Mesenchymal stem cell (in vitro differentiated cells and primary cell): ENCODE measurements around the gene TRPV2.

Source experiments
- DNase-seq: peaks from one replicate; pipeline ENCODE4 v3.0.0-alpha.2; 2013
- H2AFZ ChIP-seq: one replicate; pipeline ENCODE4 v1.6.1; 2013; ENCODE audit warnings: low read depth, mild to moderate bottlenecking, control low read depth, inconsistent platforms, low read length, moderate library complexity
- H2AK5ac ChIP-seq: 2 replicates; pipeline ENCODE4 v1.6.1; 2013; ENCODE audit warnings: low read length, moderate library complexity, mild to moderate bottlenecking, inconsistent platforms; ENCODE audit not compliant: severe bottlenecking
- H2BK120ac ChIP-seq: one replicate; pipeline ENCODE4 v1.6.1; 2013; ENCODE audit warnings: low read depth, mild to moderate bottlenecking, inconsistent platforms, low read length, moderate library complexity
- H2BK12ac ChIP-seq, 2 experiments: one replicate each; pipeline ENCODE4 v1.6.1; 2013; ENCODE audit warnings: inconsistent platforms in 2 of 2, low read length in 2 of 2, mild to moderate bottlenecking in 2 of 2, moderate library complexity in 2 of 2, control low read depth in 1 of 2
- H2BK15ac ChIP-seq: one replicate; pipeline ENCODE4 v1.6.1; 2013; ENCODE audit warnings: mild to moderate bottlenecking, low read depth, inconsistent platforms; ENCODE audit not compliant: poor library complexity, severe bottlenecking
- H2BK5ac ChIP-seq: 2 replicates; pipeline ENCODE4 v1.6.1; 2013; ENCODE audit warnings: low read depth, mild to moderate bottlenecking, low read length, control low read depth, inconsistent platforms; ENCODE audit not compliant: poor library complexity, severe bottlenecking
- H3K14ac ChIP-seq, 2 experiments: one replicate each; pipeline ENCODE4 v1.6.1; 2013; ENCODE audit warnings: inconsistent platforms in 2 of 2, low read length in 2 of 2, control low read depth in 1 of 2, mild to moderate bottlenecking in 1 of 2, moderate library complexity in 1 of 2
- H3K18ac ChIP-seq, 2 experiments: one replicate each; pipeline ENCODE4 v1.6.1; 2013; ENCODE audit warnings: inconsistent platforms in 2 of 2, low read length in 2 of 2, control low read depth in 1 of 2, low read depth in 1 of 2, mild to moderate bottlenecking in 1 of 2
- H3K23ac ChIP-seq, 2 experiments: one replicate each; pipeline ENCODE4 v1.6.1; 2013; ENCODE audit warnings: inconsistent platforms in 2 of 2, low read length in 2 of 2, mild to moderate bottlenecking in 2 of 2, moderate library complexity in 2 of 2, control low read depth in 1 of 2
- H3K27ac ChIP-seq: 2 replicates; pipeline ENCODE4 v1.5.1; 2013; ENCODE audit warnings: mild to moderate bottlenecking, moderate library complexity, low read length, control low read depth, inconsistent platforms; ENCODE audit not compliant: poor library complexity, severe bottlenecking
- H3K27me3 ChIP-seq, 2 experiments: 2 replicates each; pipeline versions ENCODE4 v1.6.1 to v1.7.0; 2013; ENCODE audit warnings: low read length in 2 of 2, mild to moderate bottlenecking in 2 of 2, moderate library complexity in 2 of 2, control low read depth in 1 of 2, inconsistent platforms in 1 of 2; ENCODE audit not compliant: control insufficient read depth in 1 of 2, insufficient read depth in 1 of 2
- H3K36me3 ChIP-seq, 2 experiments: 2 replicates each; pipeline versions ENCODE4 v1.6.1 to v1.7.0; 2013; ENCODE audit warnings: low read length in 2 of 2, control low read depth in 1 of 2, inconsistent platforms in 1 of 2, low read depth in 1 of 2, mild to moderate bottlenecking in 1 of 2; ENCODE audit not compliant: insufficient read depth in 2 of 2, control insufficient read depth in 1 of 2
- H3K4ac ChIP-seq, 2 experiments: one replicate each; pipeline ENCODE4 v1.6.1; 2013; ENCODE audit warnings: inconsistent platforms in 2 of 2, low read length in 2 of 2, mild to moderate bottlenecking in 2 of 2, moderate library complexity in 2 of 2, control low read depth in 1 of 2, low read depth in 1 of 2
- H3K4me1 ChIP-seq: 2 replicates; pipeline ENCODE4 v1.6.1; 2013; ENCODE audit warnings: low read depth, low read length, control low read depth; ENCODE audit not compliant: control insufficient read depth, insufficient read depth
- H3K4me2 ChIP-seq: 2 replicates; pipeline ENCODE4 v1.6.1; 2013; ENCODE audit warnings: low read length, mild to moderate bottlenecking, inconsistent platforms; ENCODE audit not compliant: poor library complexity, severe bottlenecking
- H3K4me3 ChIP-seq, 2 experiments: 2 replicates each; pipeline versions ENCODE4 v1.5.1 to v1.7.0; 2013; ENCODE audit warnings: low read length in 2 of 2, mild to moderate bottlenecking in 2 of 2, control low read depth in 1 of 2, low read depth in 1 of 2; ENCODE audit not compliant: insufficient read depth in 1 of 2
- H3K79me1 ChIP-seq: replicated peaks from 2 replicates; pipeline ENCODE4 v1.6.1; 2013; ENCODE audit warnings: mild to moderate bottlenecking, control low read depth, low read length, inconsistent platforms; ENCODE audit not compliant: poor library complexity, severe bottlenecking
- H3K9ac ChIP-seq: 2 replicates; pipeline ENCODE4 v1.7.0; 2013; ENCODE audit warnings: mild to moderate bottlenecking, low read length, moderate library complexity
- H3K9me3 ChIP-seq: 2 replicates; pipeline ENCODE4 v1.7.0; 2013; ENCODE audit warnings: mild to moderate bottlenecking, low read length; ENCODE audit not compliant: control insufficient read depth
- H4K8ac ChIP-seq: one replicate; pipeline ENCODE4 v1.6.1; 2013; ENCODE audit warnings: inconsistent platforms, mild to moderate bottlenecking, low read length, moderate library complexity
- H4K91ac ChIP-seq: one replicate; pipeline ENCODE4 v1.6.1; 2013; ENCODE audit warnings: mild to moderate bottlenecking, low read length, inconsistent platforms
- WGBS: methylation state at CpG from one replicate; pipeline ENCODE4 v1.1.7; 2013; ENCODE audit warnings: mixed read lengths; 5-methylcytosine and 5-hydroxymethylcytosine counted together

The TRPV2 gene

DNA sequence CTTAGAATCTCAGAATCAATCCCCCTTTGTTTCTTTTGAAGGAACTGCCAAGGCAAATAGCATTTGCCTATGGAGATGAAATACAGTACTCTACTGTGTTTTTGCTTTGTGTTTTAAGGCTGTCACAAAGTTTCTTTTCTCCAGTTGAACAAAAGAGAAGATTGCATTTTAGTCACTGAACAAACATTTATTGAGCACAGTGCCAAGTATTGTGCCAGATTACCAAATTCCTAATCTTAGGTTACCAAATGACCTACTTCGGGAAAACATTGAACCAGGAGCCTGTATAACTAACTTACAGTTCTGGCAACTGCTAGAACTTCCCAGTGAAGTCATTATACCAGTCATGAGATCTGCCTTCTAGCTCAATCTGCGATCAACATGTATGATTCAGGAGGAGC, 37.4 kb upstream of the TRPV2 start:
- no peaks in the 10 kb centered on the region for H3K79me1 ChIP-seq
- no peak overlapping the region for H2BK120ac ChIP-seq
- H3K27ac ChIP-seq, result no peak overlapping the region
- H3K4me2 ChIP-seq, result no peak overlapping the region
- no peak overlapping the region for H2BK12ac ChIP-seq
- no peaks in the 10 kb centered on the region for H3K9me3 ChIP-seq
- H3K23ac ChIP-seq, result no peak overlapping the region
- H2BK5ac ChIP-seq, result no peak overlapping the region
- no peak overlapping the region for H2AK5ac ChIP-seq
- H2AFZ ChIP-seq, result no peak overlapping the region
- no peak overlapping the region for H4K8ac ChIP-seq
- no peak overlapping the region for H4K91ac ChIP-seq
- DNase-seq, result no peak
- no peak overlapping the region for H2BK15ac ChIP-seq
- H3K4me3 ChIP-seq, result no peak overlapping the region
- 87% methylated on average over 2 of the region's 2 CpGs for WGBS
- no peaks in the 10 kb centered on the region for H3K27me3 ChIP-seq
- H3K9ac ChIP-seq, result peak overlapping the region; percentile 72
- no peak overlapping the region for H3K18ac ChIP-seq
- H3K36me3 ChIP-seq, result peaks cover 11 to 13% of the 10 kb centered on the region in 2 experiments
- H3K4me1 ChIP-seq, result peaks cover 3% of the 10 kb centered on the region
- no peak overlapping the region for H3K14ac ChIP-seq
- H3K4ac ChIP-seq, result no peak overlapping the region

DNA sequence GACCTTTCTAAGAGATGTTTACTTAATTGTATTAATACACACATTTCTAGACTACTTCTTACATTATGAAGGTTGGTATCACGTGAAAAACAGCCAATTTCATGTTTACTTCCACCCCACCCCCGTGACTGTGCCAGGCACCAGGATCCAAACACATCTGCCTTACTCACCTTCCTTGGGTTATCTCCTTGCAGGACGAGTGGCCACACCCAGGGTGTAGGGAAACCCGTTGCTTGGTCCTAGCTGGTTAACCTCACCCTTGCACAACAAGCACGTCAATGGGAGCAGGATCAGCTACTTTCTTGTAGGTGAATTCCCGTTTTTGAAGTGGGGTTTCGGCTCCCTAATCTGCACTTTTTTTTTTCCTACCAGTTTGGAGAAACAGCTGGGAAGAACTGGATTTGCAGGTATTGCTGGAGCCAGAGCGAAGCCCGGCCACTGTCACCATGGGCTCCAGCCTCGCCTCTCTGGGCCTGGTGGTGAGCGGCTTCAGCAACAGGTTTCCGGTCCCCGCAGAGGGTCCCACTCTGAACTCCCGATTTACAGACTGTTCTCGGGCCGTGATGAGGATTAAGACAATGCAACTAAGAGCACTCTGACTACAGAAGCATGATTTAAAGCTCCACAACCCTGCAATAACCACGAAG, 36.6 kb upstream of the TRPV2 start:
- DNase-seq, result no peak
- H3K4ac ChIP-seq, result no peak overlapping the region
- 94% methylated on average over 17 of the region's 17 CpGs for WGBS
- H2BK15ac ChIP-seq, result no peak overlapping the region
- H4K91ac ChIP-seq, result no peak overlapping the region
- no peak overlapping the region for H3K4me3 ChIP-seq
- H3K4me2 ChIP-seq, result no peak overlapping the region
- no peak overlapping the region for H3K23ac ChIP-seq
- no peak overlapping the region for H3K18ac ChIP-seq
- no peak overlapping the region for H2AK5ac ChIP-seq
- H2BK12ac ChIP-seq, result no peak overlapping the region
- H3K36me3 ChIP-seq, result peaks cover 19 to 21% of the 10 kb centered on the region in 2 experiments
- H2BK120ac ChIP-seq, result no peak overlapping the region
- peaks cover 3% of the 10 kb centered on the region for H3K4me1 ChIP-seq
- H3K27me3 ChIP-seq, result no peaks in the 10 kb centered on the region
- H2BK5ac ChIP-seq, result no peak overlapping the region
- H3K27ac ChIP-seq, result no peak overlapping the region
- no peak overlapping the region for H4K8ac ChIP-seq
- H3K9me3 ChIP-seq, result no peaks in the 10 kb centered on the region
- H3K9ac ChIP-seq, result peak overlapping the region; percentile 72
- H3K14ac ChIP-seq, result no peak overlapping the region
- H3K79me1 ChIP-seq, result no peaks in the 10 kb centered on the region
- no peak overlapping the region for H2AFZ ChIP-seq

DNA sequence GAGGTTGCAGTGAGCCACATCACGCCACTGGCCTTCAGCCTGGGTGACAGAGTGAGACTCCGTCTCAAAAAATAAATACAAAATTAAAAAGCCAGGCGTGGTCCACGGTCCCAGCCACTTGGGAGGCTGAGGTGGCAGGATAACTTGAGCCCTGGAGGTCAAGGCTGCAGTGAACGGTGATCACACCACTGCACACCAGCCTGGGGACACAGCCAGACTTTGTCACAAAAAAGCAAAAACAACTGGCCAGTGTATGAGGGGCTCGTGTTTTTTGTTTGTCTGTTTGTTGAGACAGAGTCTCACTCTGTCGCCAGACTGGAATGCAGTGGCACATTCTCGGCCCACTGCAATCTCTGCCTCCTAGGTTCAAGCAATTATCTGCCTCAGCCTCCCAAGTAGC, 35.7 kb upstream of the TRPV2 start:
- H3K4me2 ChIP-seq, result no peak overlapping the region
- no peak overlapping the region for H4K8ac ChIP-seq
- H2BK5ac ChIP-seq, result no peak overlapping the region
- H2BK120ac ChIP-seq, result no peak overlapping the region
- H2BK12ac ChIP-seq, result no peak overlapping the region
- peaks cover 3% of the 10 kb centered on the region for H3K4me1 ChIP-seq
- no peaks in the 10 kb centered on the region for H3K79me1 ChIP-seq
- H2AFZ ChIP-seq, result no peak overlapping the region
- H3K27me3 ChIP-seq, result no peaks in the 10 kb centered on the region
- no peak overlapping the region for H3K18ac ChIP-seq
- no peak overlapping the region for H4K91ac ChIP-seq
- no peaks in the 10 kb centered on the region for H3K9me3 ChIP-seq
- H3K9ac ChIP-seq, result no peak overlapping the region
- H3K36me3 ChIP-seq, result peaks cover 20 to 30% of the 10 kb centered on the region in 2 experiments
- no peak overlapping the region for H2BK15ac ChIP-seq
- H2AK5ac ChIP-seq, result no peak overlapping the region
- H3K4me3 ChIP-seq, result no peak overlapping the region
- WGBS, result 94% methylated on average over 8 of the region's 8 CpGs
- no peak overlapping the region for H3K14ac ChIP-seq
- no peak overlapping the region for H3K23ac ChIP-seq
- H3K27ac ChIP-seq, result no peak overlapping the region
- no peak overlapping the region for H3K4ac ChIP-seq
- DNase-seq, result no peak

DNA sequence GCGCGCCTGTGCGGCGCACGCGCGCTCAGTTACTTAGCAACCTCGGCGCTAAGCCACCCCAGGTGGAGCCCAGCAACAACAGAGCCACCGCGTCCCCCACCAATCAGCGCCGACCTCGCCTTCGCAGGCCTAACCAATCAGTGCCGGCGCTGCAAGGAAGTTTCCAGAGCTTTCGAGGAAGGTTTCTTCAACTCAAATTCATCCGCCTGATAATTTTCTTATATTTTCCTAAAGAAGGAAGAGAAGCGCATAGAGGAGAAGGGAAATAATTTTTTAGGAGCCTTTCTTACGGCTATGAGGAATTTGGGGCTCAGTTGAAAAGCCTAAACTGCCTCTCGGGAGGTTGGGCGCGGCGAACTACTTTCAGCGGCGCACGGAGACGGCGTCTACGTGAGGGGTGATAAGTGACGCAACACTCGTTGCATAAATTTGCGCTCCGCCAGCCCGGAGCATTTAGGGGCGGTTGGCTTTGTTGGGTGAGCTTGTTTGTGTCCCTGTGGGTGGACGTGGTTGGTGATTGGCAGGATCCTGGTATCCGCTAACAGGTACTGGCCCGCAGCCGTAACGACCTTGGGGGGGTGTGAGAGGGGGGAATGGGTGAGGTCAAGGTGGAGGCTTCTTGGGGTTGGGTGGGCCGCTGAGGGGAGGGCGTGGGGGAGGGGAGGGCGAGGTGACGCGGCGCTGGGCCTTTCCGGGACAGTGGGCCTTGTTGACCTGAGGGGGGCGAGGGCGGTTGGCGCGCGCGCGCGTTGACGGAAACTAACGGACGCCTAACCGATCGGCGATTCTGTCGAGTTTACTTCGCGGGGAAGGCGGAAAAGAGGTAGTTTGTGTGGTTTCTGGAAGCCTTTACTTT, 34.5 kb upstream of the TRPV2 start, which contains the start of gene UBB:
Gene UBB (plus strand): TSS at position 452 of the 856 bp plus-strand sequence. CDS start 817 bp downstream, outside the sequence.
- WGBS, result 2% methylated on average over 57 of the region's 67 CpGs
- Histone ChIP-seq H3K9ac (peak within 1 kb of the TSS; percentile 99), H2BK120ac (peak within 1 kb of the TSS; percentile 93), H3K14ac (peak within 1 kb of the TSS in 1 of 2 experiments; percentile 53), H3K27me3 (no peaks in the 10 kb centered on the region), H3K79me1 (no peaks in the 10 kb centered on the region), H3K4ac (peak within 1 kb of the TSS; percentile 82 to 89), H2BK12ac (peak within 1 kb of the TSS in 1 of 2 experiments; percentile 63), H2BK5ac (peak within 1 kb of the TSS; percentile 97), H2AK5ac (peak within 1 kb of the TSS; percentile 83), H3K36me3 (peaks cover 20 to 30% of the 10 kb centered on the region in 2 experiments), H3K27ac (peak within 1 kb of the TSS; percentile 91), H2AFZ (peak within 1 kb of the TSS; percentile 46), H4K91ac (peak within 1 kb of the TSS; percentile 77), H3K4me3 (peak within 1 kb of the TSS; percentile 87 to 93), H3K18ac (peak within 1 kb of the TSS; percentile 77 to 92), H3K9me3 (no peaks in the 10 kb centered on the region), H3K23ac (no peak within 1 kb of the TSS), H3K4me2 (peak within 1 kb of the TSS; percentile 84), H4K8ac (peak within 1 kb of the TSS; percentile 97), H3K4me1 (peaks cover 3% of the 10 kb centered on the region), H2BK15ac (peak within 1 kb of the TSS; percentile 73)
- peak; percentile 98 for DNase-seq
